HUES6 (cell line): ENCODE measurements around the gene SELP.

Experiments used
- H3K27ac ChIP-seq: 2 replicates; pipeline ENCODE4 v1.7.0; 2013; ENCODE audit warnings: low read depth, mild to moderate bottlenecking, low read length, inconsistent platforms
- H3K27me3 ChIP-seq: 2 replicates; pipeline ENCODE4 v1.6.1; 2013; ENCODE audit warnings: low read length; ENCODE audit not compliant: control insufficient read depth, insufficient read depth
- H3K36me3 ChIP-seq: 2 replicates; pipeline ENCODE4 v1.6.1; 2013; ENCODE audit warnings: low read length; ENCODE audit not compliant: control insufficient read depth, insufficient read depth
- H3K4me1 ChIP-seq: 2 replicates; pipeline ENCODE4 v1.6.1; 2013; ENCODE audit warnings: low read length; ENCODE audit not compliant: control insufficient read depth, insufficient read depth
- H3K4me3 ChIP-seq: 2 replicates; pipeline ENCODE4 v1.5.1; 2013; ENCODE audit warnings: low read depth, low read length
- H3K9ac ChIP-seq: one replicate; pipeline ENCODE4 v1.6.1; 2013; ENCODE audit warnings: mild to moderate bottlenecking, low read length
- H3K9me3 ChIP-seq: 2 replicates; pipeline ENCODE4 v1.6.1; 2013; ENCODE audit warnings: low read depth, low read length; ENCODE audit not compliant: control insufficient read depth, insufficient read depth

The SELP gene

DNA sequence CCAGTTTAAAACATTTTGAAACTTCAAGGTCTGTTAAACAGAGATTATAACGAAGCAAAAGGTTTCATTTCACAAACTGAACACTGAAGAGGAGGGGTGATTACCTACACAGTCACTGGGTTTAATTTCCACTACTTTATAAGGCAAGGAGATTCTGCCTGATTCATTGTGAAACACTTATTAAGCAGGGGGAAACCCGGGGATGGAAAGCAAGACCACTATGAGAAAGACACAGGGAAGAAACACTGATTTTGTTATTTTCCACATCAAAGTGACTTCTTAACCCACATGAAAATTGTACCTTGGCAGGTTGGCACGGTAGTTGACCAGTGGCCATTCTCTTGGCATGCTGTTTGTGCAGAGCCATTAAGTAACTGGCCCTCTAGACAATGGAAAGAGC lies 35.5 kb downstream of the SELP start:
- no peak overlapping the region for H3K4me3 ChIP-seq
- H3K9ac ChIP-seq: no peak overlapping the region
- no peak overlapping the region for H3K27ac ChIP-seq

DNA sequence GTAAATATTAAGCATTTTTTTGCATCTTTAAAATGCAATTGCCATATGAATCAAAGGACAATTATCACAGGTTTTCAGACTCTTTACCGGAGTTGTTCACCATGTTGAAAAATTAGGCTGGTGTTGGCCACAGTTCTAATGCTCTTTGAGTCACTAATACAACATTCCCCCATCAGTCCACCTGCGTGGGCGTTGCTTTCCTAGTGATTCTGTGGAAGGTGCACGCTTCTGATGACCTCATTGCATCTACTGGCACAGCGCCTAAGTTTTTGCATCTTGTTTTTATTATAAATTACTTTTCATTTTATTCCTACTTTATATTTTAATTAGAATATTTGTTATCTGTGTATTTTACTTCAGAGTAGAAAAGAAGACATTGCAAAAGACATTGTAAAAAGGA lies 39.0 kb downstream of the SELP start:
- Histone ChIP-seq H3K9ac (no peak overlapping the region), H3K27ac (no peak overlapping the region), H3K4me1 (peaks cover 3% of the 10 kb centered on the region; the same call in 1 of the 2 replicates), H3K4me3 (no peak overlapping the region), H3K27me3 (peaks cover 6% of the 10 kb centered on the region; the same call in 1 of the 2 replicates), H3K9me3 (no peaks in the 10 kb centered on the region), H3K36me3 (no peaks in the 10 kb centered on the region)

More for the DNA sequence above, 35.5 kb downstream of the SELP start:
- 0 out of 2 replicates have a peak, but pooled peaks cover 3% of the 10 kb centered on the region for H3K27me3 ChIP-seq
- no peaks in the 10 kb centered on the region for H3K4me1 ChIP-seq
- no peaks in the 10 kb centered on the region for H3K36me3 ChIP-seq
- no peaks in the 10 kb centered on the region for H3K9me3 ChIP-seq

DNA sequence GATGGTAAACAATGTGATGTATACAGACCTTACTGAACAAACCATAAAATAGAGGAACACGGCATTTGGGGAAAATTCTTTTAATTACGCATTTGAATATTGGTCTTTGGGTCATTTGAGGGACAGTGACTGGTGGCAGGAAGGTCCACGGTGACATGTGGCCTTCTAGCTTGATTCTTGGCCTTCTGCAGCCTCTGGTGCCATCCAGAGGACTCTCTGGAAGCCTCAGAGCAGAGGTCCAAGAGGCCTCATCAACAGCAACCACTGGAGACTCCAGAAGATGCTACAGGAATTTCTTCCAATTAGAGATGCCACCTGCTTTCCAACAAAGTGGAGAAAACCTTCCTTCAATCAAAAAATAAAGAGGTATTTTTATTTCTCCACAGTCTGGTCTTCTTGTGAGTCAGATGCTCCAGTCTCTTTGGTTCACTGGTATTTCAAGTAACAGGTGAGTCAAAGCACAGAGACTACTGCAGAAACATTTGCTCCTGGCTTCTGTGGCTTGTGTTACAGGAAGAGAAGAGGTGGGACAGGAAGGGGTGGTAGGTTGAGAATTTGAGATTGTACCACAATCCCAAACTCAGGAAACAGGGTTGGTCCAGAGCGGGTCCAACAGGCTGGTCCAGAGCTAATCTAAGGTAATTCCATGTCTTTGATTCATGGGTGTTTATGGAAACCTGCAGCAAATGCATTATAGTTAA lies 41.0 kb downstream of the SELP start:
- no peaks in the 10 kb centered on the region for H3K36me3 ChIP-seq
- no peak overlapping the region for H3K9ac ChIP-seq
- no peak overlapping the region for H3K27ac ChIP-seq
- peaks cover 6% of the 10 kb centered on the region for H3K27me3 ChIP-seq
- no peaks in the 10 kb centered on the region for H3K9me3 ChIP-seq
- H3K4me1 ChIP-seq: peaks cover 3% of the 10 kb centered on the region; the same call in 1 of the 2 replicates
- no peak overlapping the region for H3K4me3 ChIP-seq

DNA sequence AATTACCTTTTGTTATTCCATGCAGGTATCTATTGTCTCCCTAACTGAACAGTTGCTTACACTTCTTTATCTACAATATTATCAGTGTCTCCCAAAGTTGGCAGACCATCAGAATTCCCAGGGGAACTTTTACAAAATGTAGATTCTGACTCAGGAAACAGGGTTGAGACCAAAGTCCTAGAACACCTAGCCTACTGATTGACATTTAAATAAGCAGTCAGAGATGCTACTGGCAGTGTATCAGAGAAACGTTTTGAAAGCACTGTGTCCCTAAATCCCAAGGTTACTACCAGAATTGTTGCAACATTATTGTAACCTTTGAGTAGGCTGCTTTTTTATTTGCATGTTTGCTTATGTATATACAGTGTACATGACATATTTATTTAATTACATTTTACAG lies 41.8 kb downstream of the SELP start:
- H3K4me3 ChIP-seq: no peak overlapping the region
- no peaks in the 10 kb centered on the region for H3K36me3 ChIP-seq
- no peak overlapping the region for H3K9ac ChIP-seq
- peaks cover 3% of the 10 kb centered on the region; the same call in 1 of the 2 replicates for H3K4me1 ChIP-seq
- H3K27me3 ChIP-seq: peaks cover 6% of the 10 kb centered on the region
- H3K9me3 ChIP-seq: no peaks in the 10 kb centered on the region
- H3K27ac ChIP-seq: no peak overlapping the region

DNA sequence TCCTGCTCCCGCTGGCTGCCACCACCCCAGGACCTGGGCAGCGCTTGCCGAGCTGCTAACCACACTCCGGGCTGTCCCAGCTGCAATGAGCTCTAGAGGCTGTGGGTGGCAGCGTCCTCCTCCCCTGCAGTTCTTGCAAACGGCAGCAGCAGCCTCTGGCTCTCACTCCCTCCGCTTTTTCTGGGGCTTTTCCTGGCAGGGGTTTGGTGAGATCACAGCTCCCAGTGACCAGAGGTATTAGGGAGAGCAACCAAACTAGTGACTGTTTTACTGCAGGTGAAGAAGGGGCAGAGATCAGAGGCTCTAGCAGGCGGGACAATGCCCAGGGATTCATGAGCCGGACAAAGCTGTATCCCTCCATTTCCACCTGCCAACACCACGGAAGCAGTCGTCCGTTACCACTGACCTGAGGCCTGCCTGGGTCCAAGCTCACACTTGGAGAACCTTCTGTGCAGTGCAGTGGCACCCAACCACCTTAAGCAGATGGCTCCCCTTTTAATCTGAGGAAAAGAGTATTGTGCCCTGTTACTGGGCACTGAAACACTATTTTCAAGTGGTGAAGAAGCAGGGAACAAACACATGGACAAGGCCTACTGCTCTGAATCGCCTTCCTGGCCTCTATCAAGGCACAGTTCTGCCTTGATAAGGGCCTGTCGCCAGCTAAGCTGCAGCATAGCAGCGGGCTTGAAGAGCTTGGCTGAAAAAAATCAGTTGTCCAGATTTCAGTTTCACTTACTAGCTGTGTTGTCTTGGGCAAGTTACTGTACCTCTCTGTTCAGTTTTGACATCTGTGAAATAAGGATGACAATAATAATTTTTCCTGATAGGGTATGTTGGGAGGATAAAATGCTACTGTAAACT lies 43.3 kb downstream of the SELP start, which contains the start of gene F5:
F5 (minus strand) TSS at position 87 of the 861 bp plus-strand sequence. CDS start 95 bp downstream, outside the sequence.
- Histone ChIP-seq H3K9me3 (no peaks in the 10 kb centered on the region), H3K27me3 (peaks cover 3% of the 10 kb centered on the region), H3K4me1 (peaks cover 3% of the 10 kb centered on the region; the same call in 1 of the 2 replicates), H3K9ac (no peak within 1 kb of the TSS), H3K4me3 (peak within 1 kb of the TSS; percentile 46), H3K36me3 (no peaks in the 10 kb centered on the region), H3K27ac (no peak within 1 kb of the TSS)

DNA sequence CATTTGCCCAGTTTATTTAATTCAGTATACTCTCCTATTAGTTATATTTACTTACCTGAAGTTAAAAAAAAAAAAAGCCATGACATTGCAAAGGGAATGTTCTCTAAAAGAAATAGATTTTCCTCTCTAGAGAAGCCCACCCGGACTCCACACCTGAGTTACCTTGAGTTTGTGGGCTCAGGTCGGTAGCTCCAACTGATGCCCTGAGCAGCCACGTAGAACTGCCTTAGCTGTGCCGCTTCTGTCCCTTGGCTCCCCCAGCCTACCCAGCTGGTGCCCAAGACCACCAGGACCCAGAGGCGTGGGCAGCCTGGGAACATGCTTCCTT lies 43.9 kb downstream of the SELP start:
- no peak overlapping the region for H3K27ac ChIP-seq
- H3K9ac ChIP-seq: no peak overlapping the region
- peaks cover 3% of the 10 kb centered on the region for H3K27me3 ChIP-seq
- H3K36me3 ChIP-seq: no peaks in the 10 kb centered on the region
- peaks cover 3% of the 10 kb centered on the region; the same call in 1 of the 2 replicates for H3K4me1 ChIP-seq
- no peaks in the 10 kb centered on the region for H3K9me3 ChIP-seq
- peak overlapping the region; percentile 46 for H3K4me3 ChIP-seq

DNA sequence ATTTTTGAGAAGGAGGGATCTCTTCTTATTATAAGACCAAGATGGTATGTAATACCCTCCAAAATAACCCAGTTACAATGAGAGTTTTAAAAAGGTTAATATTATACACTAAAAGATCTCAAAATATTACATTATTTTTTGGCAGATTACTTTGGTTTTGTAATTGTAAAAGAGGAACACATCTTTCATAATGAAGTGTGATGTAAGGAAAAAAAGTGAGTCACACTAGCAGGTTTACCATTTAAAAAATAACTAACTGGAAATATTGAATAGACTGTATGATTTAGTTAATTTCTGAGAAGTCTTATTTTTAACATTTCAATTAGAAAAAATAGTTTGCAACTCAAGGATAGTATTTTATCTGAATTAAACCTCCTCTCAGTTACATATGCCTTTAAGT lies 44.7 kb downstream of the SELP start:
- H3K27ac ChIP-seq: no peak overlapping the region
- no peak overlapping the region for H3K4me3 ChIP-seq
- peaks cover 3% of the 10 kb centered on the region; the same call in 1 of the 2 replicates for H3K4me1 ChIP-seq
- H3K9ac ChIP-seq: no peak overlapping the region
- no peaks in the 10 kb centered on the region for H3K36me3 ChIP-seq
- H3K9me3 ChIP-seq: no peaks in the 10 kb centered on the region
- H3K27me3 ChIP-seq: peaks cover 3% of the 10 kb centered on the region

DNA sequence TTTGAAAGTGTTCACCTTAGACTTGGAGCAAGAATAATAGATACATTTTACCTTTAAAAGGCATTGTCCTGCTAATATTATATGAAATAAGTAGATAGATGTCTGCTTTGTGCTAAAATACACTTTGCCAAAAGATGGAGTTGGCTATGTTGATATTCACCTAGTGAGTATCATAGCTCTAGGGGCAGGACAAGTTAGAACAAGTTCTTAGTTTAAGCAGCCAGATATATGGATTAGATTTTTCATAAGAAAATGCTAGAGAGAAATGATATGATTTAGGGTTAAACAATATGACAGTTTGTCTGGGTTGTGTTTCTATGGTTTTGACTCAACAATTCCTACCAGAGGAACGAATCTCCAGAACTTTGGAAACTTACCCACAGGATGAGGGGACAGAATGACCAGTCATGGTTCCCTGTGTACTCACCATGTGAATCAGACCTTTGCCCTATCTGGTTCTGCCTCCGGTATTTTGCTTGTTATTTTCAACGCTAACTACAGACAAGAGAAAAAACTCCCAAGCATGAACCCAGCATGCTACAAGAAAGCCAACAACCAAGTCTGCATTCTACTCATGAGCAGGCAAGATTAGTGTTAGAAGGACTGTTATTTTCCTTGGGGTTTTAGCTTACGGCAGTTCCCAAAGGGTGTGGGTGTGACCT lies 45.3 kb downstream of the SELP start:
- Histone ChIP-seq H3K4me3 (no peak overlapping the region), H3K4me1 (peaks cover 3% of the 10 kb centered on the region; the same call in 1 of the 2 replicates), H3K9me3 (no peaks in the 10 kb centered on the region), H3K27me3 (peaks cover 3% of the 10 kb centered on the region), H3K36me3 (no peaks in the 10 kb centered on the region), H3K27ac (no peak overlapping the region), H3K9ac (no peak overlapping the region)

DNA sequence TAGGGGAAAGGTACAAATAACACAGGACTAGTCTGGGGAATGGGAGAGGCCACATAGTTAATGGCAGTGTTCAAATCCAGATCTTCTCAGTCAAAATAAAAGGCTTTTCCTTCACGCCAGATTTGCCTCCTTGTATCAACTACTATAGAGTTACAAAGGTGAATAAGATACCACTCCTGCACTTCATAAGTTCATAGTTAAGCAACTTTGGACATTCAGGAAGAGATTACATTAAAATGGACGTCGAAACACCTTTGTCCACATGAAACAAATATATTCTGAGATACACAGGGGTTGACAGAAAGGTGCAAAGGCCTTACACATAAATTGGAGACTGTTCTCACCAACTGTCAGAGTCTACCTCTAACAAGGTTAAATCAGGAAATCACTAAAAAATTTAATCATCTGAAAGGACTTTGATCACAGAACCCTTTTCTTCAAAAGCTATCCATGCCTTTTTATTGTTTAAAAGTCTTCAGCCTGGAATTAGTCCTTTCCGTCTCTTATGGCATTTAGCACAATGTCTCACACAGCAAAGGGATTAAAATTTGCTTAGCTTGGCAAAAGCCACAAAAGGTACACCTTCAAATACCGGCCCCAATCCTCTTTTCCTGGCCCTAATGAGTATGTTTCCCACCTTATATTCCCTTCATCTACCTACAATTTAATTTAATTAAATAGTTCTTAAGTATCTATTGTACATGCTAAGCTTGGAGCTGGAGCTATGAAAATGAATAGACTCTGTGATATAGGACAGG lies 51.8 kb downstream of the SELP start:
- Histone ChIP-seq H3K36me3 (no peaks in the 10 kb centered on the region), H3K4me3 (no peak overlapping the region), H3K4me1 (no peaks in the 10 kb centered on the region), H3K27me3 (no peaks in the 10 kb centered on the region), H3K9me3 (no peaks in the 10 kb centered on the region), H3K27ac (no peak overlapping the region), H3K9ac (no peak overlapping the region)

DNA sequence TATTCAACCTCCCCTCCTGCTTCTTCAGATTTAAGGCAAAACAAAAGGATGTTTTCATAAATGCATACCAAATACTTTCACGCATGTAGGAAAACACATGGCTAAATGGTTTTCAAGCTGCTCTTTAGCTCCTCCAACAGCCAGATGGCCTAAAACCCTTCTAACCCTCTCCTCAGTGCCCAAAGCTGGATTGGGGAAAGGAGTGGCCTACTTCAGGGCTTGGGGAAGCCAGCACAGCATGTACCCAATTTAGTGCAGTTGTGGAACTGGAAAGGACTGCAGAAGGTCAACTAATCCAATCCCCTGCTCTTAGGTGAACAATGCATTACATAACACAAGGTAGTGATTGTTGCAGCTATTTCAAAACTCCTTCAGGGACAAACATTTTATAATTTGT lies 53.0 kb downstream of the SELP start:
- H3K27me3 ChIP-seq: no peaks in the 10 kb centered on the region
- no peak overlapping the region for H3K9ac ChIP-seq
- H3K27ac ChIP-seq: no peak overlapping the region
- H3K36me3 ChIP-seq: no peaks in the 10 kb centered on the region
- H3K4me3 ChIP-seq: no peak overlapping the region
- H3K9me3 ChIP-seq: no peaks in the 10 kb centered on the region
- peaks cover 3% of the 10 kb centered on the region; the same call in 1 of the 2 replicates for H3K4me1 ChIP-seq
